H9 (cell line): ENCODE data around the gene ANGEL2. TPM values are rescaled to one million over a fixed set of nuclear protein-coding genes. Genes with fewer than 3 reads are reported as not detected.
A peak's percentile ranks its signal among the peaks of the same experiment; 100 is the strongest.

Experiments
- DNase-seq: peaks from one replicate; pipeline ENCODE4 v3.0.0-alpha.2; 2017
- H2AFZ ChIP-seq: one replicate; pipeline ENCODE4 v1.6.1; 2013; ENCODE audit warnings: mild to moderate bottlenecking, low read length, control low read depth, moderate library complexity
- H2AK5ac ChIP-seq: 2 replicates; pipeline ENCODE4 v1.6.1; 2013; ENCODE audit warnings: low read length, control low read depth, mixed read lengths; ENCODE audit not compliant: insufficient read length
- H2BK120ac ChIP-seq: one replicate; pipeline ENCODE4 v1.6.1; 2013; ENCODE audit warnings: low read depth, mild to moderate bottlenecking, low read length, control low read depth, inconsistent platforms; ENCODE audit not compliant: poor library complexity, severe bottlenecking
- H2BK12ac ChIP-seq: 2 replicates; pipeline ENCODE4 v1.6.1; 2013; ENCODE audit warnings: low read length, control low read depth, mixed read lengths, low read depth; ENCODE audit not compliant: insufficient read length
- H2BK15ac ChIP-seq: 2 replicates; pipeline ENCODE4 v1.6.1; 2013; ENCODE audit warnings: low read depth, low read length, control low read depth
- H2BK20ac ChIP-seq: one replicate; pipeline ENCODE4 v1.6.1; 2013; ENCODE audit warnings: low read depth, mild to moderate bottlenecking, low read length, control low read depth, inconsistent platforms; ENCODE audit not compliant: poor library complexity, severe bottlenecking
- H2BK5ac ChIP-seq: 2 replicates; pipeline ENCODE4 v1.6.1; 2013; ENCODE audit warnings: low read length, control low read depth, mixed read lengths; ENCODE audit not compliant: insufficient read length
- H3K14ac ChIP-seq: 2 replicates; pipeline ENCODE4 v1.6.1; 2013; ENCODE audit warnings: low read length, control low read depth; ENCODE audit not compliant: insufficient read depth
- H3K18ac ChIP-seq: 2 replicates; pipeline ENCODE4 v1.6.1; 2013; ENCODE audit warnings: low read depth, mild to moderate bottlenecking, mixed read lengths, low read length, control low read depth; ENCODE audit not compliant: insufficient read length
- H3K23ac ChIP-seq: 2 replicates; pipeline ENCODE4 v1.6.1; 2013; ENCODE audit warnings: low read length, control low read depth, mixed read lengths, low read depth; ENCODE audit not compliant: insufficient read length
- H3K23me2 ChIP-seq: 2 replicates; pipeline ENCODE4 v1.6.1; 2013; ENCODE audit warnings: low read depth, mild to moderate bottlenecking, mixed read lengths, low read length, control low read depth; ENCODE audit not compliant: insufficient read length, poor library complexity, severe bottlenecking
- H3K27ac ChIP-seq: 2 replicates; pipeline ENCODE4 v1.5.1; 2013; ENCODE audit warnings: low read length, control low read depth, mixed read lengths, low read depth; ENCODE audit not compliant: insufficient read length
- H3K27me3 ChIP-seq: 2 replicates; pipeline ENCODE4 v1.6.1; 2013; ENCODE audit warnings: low read length, control low read depth, inconsistent platforms; ENCODE audit not compliant: insufficient read depth
- H3K4ac ChIP-seq: 2 replicates; pipeline ENCODE4 v1.6.1; 2013; ENCODE audit warnings: low read depth, mild to moderate bottlenecking, control low read depth, inconsistent platforms, low read length, moderate library complexity
- H3K4me1 ChIP-seq: 2 replicates; pipeline ENCODE4 v1.6.1; 2013; ENCODE audit warnings: low read length, control low read depth, inconsistent platforms; ENCODE audit not compliant: insufficient read depth
- H3K4me2 ChIP-seq: 2 replicates; pipeline ENCODE4 v1.6.1; 2013; ENCODE audit warnings: low read length, control low read depth, mixed read lengths; ENCODE audit not compliant: insufficient read length, insufficient read depth
- H3K56ac ChIP-seq: 2 replicates; pipeline ENCODE4 v1.6.1; 2013; ENCODE audit warnings: low read depth, mild to moderate bottlenecking, mixed read lengths, low read length, control low read depth; ENCODE audit not compliant: insufficient read length
- H3K79me1 ChIP-seq: 2 replicates; pipeline ENCODE4 v1.6.1; 2013; ENCODE audit warnings: low read depth, mild to moderate bottlenecking, moderate library complexity, low read length, control low read depth, inconsistent platforms; ENCODE audit not compliant: insufficient read depth, poor library complexity, severe bottlenecking
- H3K79me2 ChIP-seq: 2 replicates; pipeline ENCODE4 v1.6.1; 2013; ENCODE audit warnings: low read length, control low read depth, inconsistent platforms; ENCODE audit not compliant: insufficient read depth
- H3K9ac ChIP-seq: 2 replicates; pipeline ENCODE4 v1.6.1; 2013; ENCODE audit warnings: low read length, control low read depth, mixed read lengths; ENCODE audit not compliant: insufficient read length; ENCODE audit errors: extremely low read depth
- H3K9me3 ChIP-seq: one replicate; pipeline ENCODE4 v1.6.1; 2013; ENCODE audit warnings: low read depth, low read length, inconsistent platforms; ENCODE audit not compliant: control insufficient read depth
- H3T11ph ChIP-seq: one replicate; pipeline ENCODE4 v1.6.1; 2013; ENCODE audit warnings: mild to moderate bottlenecking, low read length, control low read depth, inconsistent platforms
- H4K20me1 ChIP-seq: one replicate; pipeline ENCODE4 v1.6.1; 2013; ENCODE audit not compliant: control insufficient read depth, insufficient read length, insufficient read depth
- H4K5ac ChIP-seq: 2 replicates; pipeline ENCODE4 v1.6.1; 2013; ENCODE audit warnings: low read depth, mild to moderate bottlenecking, mixed read lengths, low read length, control low read depth; ENCODE audit not compliant: insufficient read length
- H4K8ac ChIP-seq: replicated peaks from 2 replicates; pipeline ENCODE4 v1.6.1; 2013; ENCODE audit warnings: low read length, control low read depth, mixed read lengths, low read depth; ENCODE audit not compliant: insufficient read length
- H4K91ac ChIP-seq: 2 replicates; pipeline ENCODE4 v1.6.1; 2013; ENCODE audit warnings: low read depth, mild to moderate bottlenecking, moderate library complexity, mixed read lengths, low read length, control low read depth; ENCODE audit not compliant: insufficient read length
- H3K27ac Mint-ChIP-seq, 3 experiments: 2 replicates in 2 of 3; 3 replicates in 1 of 3; pipeline ENCODE4 v1.8.0; 2020 to 2021; ENCODE audit warnings: mixed read lengths in 3 of 3, mild to moderate bottlenecking in 1 of 3, moderate library complexity in 1 of 3
- H3K27me3 Mint-ChIP-seq: 2 replicates; pipeline ENCODE4 v1.8.0; 2021; ENCODE audit warnings: low read depth, mild to moderate bottlenecking, moderate library complexity, mixed read lengths
- H3K36me3 Mint-ChIP-seq, 3 experiments: 2 replicates in 2 of 3; 3 replicates in 1 of 3; pipeline ENCODE4 v1.8.0; 2020 to 2021; ENCODE audit warnings: low read depth in 3 of 3, mixed read lengths in 3 of 3; ENCODE audit not compliant: insufficient read depth in 1 of 3
- H3K4me1 Mint-ChIP-seq, 2 experiments: 2 replicates each; pipeline ENCODE4 v1.8.0; 2020; ENCODE audit warnings: mixed read lengths in 2 of 2
- H3K4me3 Mint-ChIP-seq, 2 experiments: 2 replicates in 1 of 2; 3 replicates in 1 of 2; pipeline ENCODE4 v1.8.0; 2020 to 2021; ENCODE audit warnings: mild to moderate bottlenecking in 2 of 2, mixed read lengths in 2 of 2, moderate library complexity in 1 of 2
- H3K9me3 Mint-ChIP-seq, 2 experiments: 2 replicates in 1 of 2; 3 replicates in 1 of 2; pipeline ENCODE4 v1.8.0; 2020; ENCODE audit warnings: mild to moderate bottlenecking in 2 of 2, mixed read lengths in 2 of 2, moderate library complexity in 1 of 2
- CTCF ChIP-seq: fragments of 200-600 bp; sonication (generic); conservative IDR thresholded peaks from 3 replicates; pipeline ENCODE4 v1.8.0; 2021; ENCODE audit warnings: antibody characterized with exemption, mild to moderate bottlenecking
- WGBS: extraction: QIAGEN DNeasy Blood & Tissue Kit; methylation state at CpG from one replicate; pipeline ENCODE4 v1.1.7; 2013; ENCODE audit warnings: missing lambda C conversion rate, low lambda C conversion rate, mixed read lengths; ENCODE audit not compliant: insufficient read length; ENCODE audit errors: extremely low coverage; 5-methylcytosine and 5-hydroxymethylcytosine counted together
- total RNA-seq: library from RNA; stranded (reverse); gene quantifications from 2 replicates; pipeline ENCODE4 v1.2.1, GENCODE V29; 2021

Gene ANGEL2
- total RNA-seq, 1 experiment from 2014 or later, result 47.8 TPM

GRCh38 chr1:212974711-212975110, 41.0 kb downstream of the ANGEL2 start:
- no peak overlapping the region for H3K23ac ChIP-seq
- no peak overlapping the region for H2AFZ ChIP-seq
- Mint-ChIP-seq H3K27ac (peak overlapping the region in 2 of 3 experiments; percentile 59 to 85; a peak in 2 of 7 replicates), H3K4me3 (no peak overlapping the region; a peak in 1 of 5 replicates), H3K9me3 (no peaks in the 10 kb centered on the region), H3K27me3 (no peaks in the 10 kb centered on the region; the same call in 1 of the 2 replicates), H3K4me1 (peaks cover 26 to 37% of the 10 kb centered on the region in 2 experiments), H3K36me3 (peaks cover 80 to 100% (median 82%) of the 10 kb centered on the region in 3 experiments)
- H4K91ac ChIP-seq, result no peak overlapping the region
- H3K4me1 ChIP-seq, result no peaks in the 10 kb centered on the region
- H3K79me2 ChIP-seq, result no peaks in the 10 kb centered on the region
- H3K9ac ChIP-seq, result no peak overlapping the region
- H3K9me3 ChIP-seq, result no peaks in the 10 kb centered on the region
- H3K14ac ChIP-seq, result no peak overlapping the region
- no peak overlapping the region for H3K27ac ChIP-seq
- no peak overlapping the region for H2BK120ac ChIP-seq
- H4K5ac ChIP-seq, result no peak overlapping the region
- H3K18ac ChIP-seq, result no peak overlapping the region
- H4K8ac ChIP-seq, result no peak overlapping the region
- H2AK5ac ChIP-seq, result no peak overlapping the region
- no peak overlapping the region for H3T11ph ChIP-seq
- H4K20me1 ChIP-seq, result no peaks in the 10 kb centered on the region
- H2BK12ac ChIP-seq, result no peak overlapping the region
- no peak overlapping the region for H2BK20ac ChIP-seq
- no peak overlapping the region for H3K4ac ChIP-seq
- no peak overlapping the region for H3K56ac ChIP-seq
- peak; percentile 18 for DNase-seq
- no peaks in the 10 kb centered on the region for H3K23me2 ChIP-seq
- no peak overlapping the region for H3K4me2 ChIP-seq
- no peaks in the 10 kb centered on the region for H3K79me1 ChIP-seq
- H2BK5ac ChIP-seq, result no peak overlapping the region
- no peak for TF ChIP-seq CTCF
- no peak overlapping the region for H2BK15ac ChIP-seq
- no peaks in the 10 kb centered on the region for H3K27me3 ChIP-seq
- no CpG with 5 or more reads among the region's 6 CpGs for WGBS
